Measurements from ENCODE around the gene BIRC7.

The BIRC7 gene, protein sequence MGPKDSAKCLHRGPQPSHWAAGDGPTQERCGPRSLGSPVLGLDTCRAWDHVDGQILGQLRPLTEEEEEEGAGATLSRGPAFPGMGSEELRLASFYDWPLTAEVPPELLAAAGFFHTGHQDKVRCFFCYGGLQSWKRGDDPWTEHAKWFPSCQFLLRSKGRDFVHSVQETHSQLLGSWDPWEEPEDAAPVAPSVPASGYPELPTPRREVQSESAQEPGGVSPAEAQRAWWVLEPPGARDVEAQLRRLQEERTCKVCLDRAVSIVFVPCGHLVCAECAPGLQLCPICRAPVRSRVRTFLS

DNA sequence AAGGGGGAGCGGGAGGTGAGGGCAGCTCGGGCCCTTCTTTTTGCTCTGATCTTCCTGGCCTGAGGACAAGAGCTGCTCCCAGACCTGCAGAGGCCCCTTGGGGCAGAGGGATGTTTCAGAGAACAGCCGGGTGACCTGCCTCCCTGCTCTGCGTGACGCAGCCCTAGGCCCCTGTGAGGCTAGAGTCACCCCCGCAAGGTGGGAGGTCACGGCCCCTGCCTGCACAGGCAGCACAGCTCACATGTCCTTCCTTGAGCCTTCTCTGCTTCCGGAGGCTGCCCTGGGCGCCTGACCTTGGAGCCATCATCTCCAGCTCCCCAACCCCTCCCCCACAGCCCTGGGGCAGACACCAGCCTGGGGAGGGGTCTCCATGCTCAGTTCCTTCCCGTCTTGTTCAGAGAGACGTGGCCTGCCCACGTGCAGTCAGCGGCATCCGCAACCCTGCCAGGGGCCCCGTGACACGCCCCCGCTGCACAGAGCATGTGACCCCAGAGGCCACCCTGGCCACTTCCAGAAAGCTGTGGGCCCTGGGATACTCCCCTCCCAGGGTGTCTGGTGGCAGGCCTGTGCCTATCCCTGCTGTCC lies at the start of gene BIRC7:
Gene BIRC7, plus strand, starts transcription at position 507 of the 585 bp plus-strand sequence. CDS start 192 bp downstream, outside the sequence.
- DNase-seq (ENCODE audit: low read depth), result no peak

DNA sequence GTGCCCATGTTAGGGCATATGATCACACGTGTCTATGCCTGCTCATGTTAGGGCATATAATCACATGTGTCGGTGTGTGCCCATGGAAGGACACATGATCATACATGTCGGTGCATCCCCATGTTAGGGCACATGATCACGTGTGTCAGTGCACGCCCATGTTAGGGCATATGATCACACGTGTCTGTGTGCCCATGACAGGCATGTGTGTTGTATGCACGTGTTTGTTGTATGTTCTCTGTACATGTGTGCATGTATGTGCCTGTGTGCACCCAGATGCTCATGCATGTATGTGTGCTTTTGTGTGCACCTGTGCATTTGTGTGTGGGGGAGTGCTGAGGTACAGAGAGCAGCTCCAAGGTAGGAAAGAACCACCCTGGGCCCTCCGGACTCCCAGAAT lies 49.6 kb upstream of the BIRC7 start:
- no peak for DNase-seq (ENCODE audit: low read depth)

DNA sequence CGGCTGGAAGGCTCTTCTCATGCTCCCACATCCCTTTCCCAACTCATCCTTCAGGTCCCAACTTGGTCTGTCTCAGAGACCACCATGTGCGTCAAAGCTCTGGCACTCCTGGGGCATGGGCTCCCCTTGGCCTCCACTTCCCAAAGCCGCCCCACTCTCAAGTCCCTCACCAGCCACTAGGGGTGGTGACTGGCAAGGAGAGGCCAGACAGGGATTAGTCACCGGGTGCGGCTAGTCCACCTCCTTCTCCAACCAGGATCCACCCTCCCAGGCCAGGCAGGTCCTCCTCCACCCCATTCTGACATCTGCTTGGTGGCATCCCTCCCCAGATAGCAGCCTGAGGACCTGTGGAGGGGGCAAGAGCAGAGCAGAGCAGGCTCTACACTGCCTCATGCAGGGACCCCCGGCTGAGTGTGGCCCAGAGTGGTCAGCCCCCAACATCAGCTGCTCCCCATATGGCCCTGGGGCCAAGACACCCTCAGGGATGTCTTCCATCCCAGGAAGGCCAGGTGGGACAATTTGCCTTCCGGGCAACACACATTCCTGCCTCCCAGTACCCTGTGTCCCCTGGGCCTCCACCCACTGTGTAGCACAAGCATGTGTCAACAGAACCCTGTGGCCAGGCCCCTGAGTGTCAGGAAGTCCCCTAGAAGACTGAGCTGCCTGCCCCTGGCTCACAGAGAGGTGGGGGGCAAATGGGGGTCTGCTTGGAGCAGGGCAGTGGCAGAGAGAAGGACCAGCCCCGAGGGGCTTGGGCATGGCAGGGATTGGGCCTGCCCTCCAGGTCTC lies 49.0 kb upstream of the BIRC7 start:
- DNase-seq (ENCODE audit: low read depth), result peak; percentile 20

DNA sequence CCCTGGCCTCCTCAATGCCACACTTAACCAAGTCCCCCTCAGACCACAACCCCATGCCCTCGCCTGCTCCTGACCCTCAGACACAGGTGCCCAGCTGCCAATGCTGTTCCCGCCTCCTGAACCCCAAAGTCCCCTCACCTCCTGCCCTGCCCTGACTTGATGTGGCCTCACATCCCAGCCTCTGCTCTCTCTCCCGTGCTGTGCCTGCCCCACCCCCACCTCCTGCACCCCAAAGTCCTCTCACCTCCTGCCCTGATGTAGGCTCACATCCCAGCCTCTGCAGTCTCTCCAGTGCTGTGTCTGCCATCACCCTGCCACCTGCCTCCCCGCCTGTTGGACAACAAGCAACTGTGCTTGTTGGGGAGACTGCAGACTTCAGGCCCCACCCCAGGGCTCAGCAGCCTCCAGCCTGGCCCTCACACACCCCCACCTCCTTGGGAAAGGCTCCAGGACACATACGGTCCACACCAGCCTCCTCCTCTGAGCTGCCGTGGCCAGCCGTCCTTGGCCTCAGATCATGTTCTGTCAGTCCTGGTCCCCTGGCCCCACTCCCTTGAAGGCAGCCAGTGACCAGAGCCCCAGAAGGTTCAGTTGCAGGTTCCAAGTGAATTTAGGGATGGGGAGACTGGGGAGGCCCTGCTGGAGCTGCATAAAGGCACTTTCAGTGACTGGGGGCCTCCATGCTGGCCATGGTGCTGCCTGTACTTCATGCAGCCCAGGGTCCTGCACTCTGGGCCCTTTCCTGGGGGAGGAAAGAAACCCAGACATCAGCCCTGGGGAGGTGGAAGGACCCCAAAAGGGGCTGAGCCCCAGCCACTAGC lies 48.2 kb upstream of the BIRC7 start:
- DNase-seq (ENCODE audit: low read depth), result no peak

DNA sequence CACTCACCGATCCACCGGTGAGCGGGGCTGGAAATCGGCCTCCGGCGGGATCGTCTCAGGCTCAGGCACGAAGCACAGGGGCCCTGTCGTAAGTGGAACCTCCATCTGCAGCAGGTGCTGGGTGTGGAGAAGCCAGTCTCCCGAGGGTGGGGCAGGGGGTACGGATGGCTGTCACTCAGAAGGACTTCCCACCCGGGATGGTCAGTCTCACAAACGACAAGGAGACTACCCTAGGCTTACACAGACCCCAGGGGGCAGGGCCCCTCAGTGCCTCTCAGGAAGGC lies 47.6 kb upstream of the BIRC7 start:
- DNase-seq (ENCODE audit: low read depth), result no peak

DNA sequence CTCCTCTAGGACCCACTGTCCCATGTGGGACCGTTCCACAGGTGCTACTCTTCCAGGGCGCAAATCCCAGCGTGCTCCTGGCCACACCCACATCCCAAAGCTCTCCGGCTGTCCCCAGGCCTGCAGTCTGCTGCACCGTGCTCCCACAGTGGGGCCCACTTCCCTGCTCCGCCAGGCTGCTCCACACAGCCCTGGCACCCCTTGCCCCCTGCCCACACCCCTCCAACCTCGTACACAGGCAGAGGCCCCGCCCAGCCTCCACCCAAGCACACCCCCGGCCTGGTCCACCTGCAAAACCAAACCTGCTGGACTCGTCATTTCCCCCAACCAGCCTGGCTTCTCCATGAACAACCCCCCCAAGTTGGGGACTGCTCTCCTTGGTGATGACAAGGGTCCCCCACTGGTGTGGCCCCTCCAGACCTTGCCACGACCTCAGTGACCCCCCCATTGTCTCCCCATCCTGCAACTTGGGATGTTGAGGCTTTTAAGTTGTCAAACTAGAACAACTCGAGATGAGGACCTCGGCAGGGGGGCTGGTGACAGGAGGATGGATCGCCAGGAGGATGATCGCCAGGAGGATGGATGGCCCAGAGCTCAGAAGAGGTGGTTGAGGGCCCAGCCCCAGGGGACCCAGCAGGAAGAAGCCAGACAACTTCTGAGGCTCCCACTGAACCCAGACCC lies 46.9 kb upstream of the BIRC7 start:
- no peak for DNase-seq (ENCODE audit: low read depth)

DNA sequence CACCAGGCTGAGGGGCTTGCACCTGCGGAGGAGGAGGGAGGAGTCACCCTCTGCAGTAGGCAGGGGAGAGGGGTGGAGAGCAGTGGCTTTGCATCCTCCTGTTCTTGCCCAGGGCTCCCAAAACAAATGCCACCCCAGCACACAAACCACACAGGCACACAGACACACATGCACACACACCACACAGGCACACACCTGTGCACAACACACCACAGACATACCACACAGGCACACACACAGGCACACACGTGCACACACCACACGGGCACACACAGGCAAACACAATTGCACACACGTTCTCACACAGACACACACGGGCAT lies 46.4 kb upstream of the BIRC7 start:
- DNase-seq (ENCODE audit: low read depth), result no peak

DNA sequence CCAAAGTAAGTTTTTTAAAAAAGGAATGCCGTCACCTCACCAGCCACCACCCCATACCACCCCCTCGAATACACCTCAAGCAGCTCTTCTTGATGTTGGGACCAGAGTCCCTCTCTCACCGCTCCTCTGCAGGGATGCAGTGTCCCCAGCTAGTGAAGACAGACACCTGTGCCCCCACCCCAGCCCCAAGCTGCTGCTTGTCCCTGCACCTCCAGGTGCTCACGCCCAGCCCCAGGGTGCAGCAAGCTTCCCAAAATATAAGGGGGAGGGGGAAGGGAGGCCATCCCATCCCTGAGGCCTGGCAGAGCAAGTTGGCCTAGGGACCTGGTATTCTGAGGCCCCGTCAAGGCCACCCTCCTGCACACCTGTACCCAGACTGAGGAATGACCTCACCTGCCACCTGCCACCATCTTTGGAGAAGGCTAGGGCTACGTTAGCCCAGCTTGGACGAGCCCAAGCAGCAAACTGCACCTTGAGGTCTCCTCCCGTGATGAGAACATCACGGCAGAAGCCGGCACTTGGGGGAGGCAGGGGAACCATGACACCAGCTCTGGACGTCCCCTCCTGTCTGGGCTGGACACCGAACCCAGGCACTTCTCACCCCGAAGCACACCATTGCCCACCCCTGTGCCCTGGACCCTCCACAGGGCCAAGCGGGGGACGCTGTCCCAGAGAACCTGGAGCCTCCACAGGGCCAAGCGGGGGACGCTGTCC lies 45.7 kb upstream of the BIRC7 start:
- DNase-seq (ENCODE audit: low read depth), result no peak

DNA sequence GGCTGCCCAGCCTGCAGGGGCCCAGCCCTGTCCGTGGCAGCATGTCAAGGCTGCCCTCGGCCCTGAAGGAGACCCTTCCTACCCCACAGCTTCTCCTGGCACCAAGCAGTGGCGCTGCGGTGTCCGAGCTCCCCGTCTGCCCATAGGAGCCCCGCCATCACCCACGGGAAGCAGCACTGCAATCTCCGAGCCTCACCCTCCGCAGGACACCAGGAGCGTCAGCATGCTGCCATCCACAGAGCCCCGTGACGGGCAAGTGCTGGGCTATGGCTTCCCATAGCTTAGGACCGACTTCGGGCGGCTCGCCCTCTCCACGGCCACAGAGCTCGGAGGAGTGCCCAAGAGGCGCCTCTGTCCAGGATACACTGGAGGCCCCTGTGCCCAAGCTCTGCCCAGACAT lies 44.9 kb upstream of the BIRC7 start:
- DNase-seq (ENCODE audit: low read depth), result no peak

DNA sequence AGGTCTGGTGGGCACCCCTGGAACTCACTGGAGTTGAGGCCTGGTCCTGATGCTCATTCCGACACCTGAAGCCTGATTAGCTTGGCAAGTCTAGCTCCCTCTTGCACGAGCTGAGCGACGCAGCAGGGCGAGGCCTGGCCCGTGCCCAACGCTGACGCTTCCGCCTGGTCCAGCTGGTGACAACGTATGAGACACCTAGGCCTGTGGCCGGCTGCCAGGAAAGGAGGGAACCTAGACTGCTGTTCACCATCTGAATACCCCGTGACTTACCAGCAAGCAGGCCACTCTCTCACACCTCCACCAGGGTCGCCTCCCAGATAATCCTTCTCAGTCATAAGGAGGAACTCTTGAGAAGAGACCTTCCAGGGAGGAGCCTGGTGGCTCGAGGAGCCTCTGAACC lies 44.3 kb upstream of the BIRC7 start:
- DNase-seq (ENCODE audit: low read depth), result no peak

DNA sequence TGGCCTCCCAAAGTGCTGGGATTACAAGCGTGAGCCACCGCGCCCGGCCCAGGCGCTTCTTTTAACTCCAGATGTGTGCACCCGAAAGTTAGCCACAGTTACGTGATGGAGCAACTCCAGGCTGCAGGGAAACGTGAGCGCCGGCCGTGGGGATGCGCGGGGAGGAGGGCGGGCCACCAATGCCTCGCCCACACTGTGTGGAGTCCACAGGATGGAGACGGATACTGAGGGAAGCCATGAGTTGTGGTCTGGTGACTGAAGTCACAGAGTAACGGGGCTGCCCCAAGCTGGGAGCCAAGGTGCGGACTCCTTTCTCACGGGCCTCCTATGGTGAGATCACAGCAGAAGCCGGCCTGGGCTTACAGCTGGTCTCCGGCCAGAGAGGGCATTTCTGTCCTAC lies 43.0 kb upstream of the BIRC7 start:
- DNase-seq (ENCODE audit: low read depth), result no peak

DNA sequence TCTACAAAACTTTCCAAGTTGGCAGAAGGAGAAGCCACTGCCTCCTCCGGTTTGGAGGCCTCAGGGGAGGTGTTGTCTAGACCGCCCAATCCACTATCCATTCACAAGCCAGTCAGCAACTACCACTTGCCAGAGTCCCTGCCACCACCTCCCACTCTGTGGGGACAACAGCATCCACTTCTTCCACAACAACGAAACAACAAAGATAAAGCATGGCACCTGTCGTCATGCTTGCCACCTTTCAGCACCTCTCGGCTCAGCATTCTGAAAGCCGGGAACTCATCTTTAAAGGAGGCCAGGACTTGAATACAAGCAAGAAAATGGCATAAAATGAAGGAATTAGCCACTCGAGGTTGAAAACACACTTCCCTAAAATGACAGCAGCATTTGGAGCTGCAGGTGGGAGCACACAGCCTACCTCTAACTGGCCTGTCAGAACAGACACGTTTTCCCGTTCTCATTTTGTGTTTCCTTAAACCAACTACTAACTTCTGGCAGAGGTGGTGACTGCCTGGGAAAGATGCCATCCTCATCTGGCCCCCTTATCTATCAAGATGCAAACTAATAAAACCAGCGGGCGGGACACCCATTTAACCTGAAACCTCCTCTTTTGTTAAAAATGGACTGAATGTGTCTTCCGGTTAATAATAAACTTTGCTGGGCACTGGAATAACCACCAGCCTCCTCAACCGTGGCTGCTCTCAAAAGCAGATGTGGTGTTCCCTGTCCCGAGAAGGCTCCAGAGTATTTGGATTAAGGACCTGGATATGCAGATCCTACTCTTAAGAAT lies 41.5 kb upstream of the BIRC7 start:
- DNase-seq (ENCODE audit: low read depth), result no peak

DNA sequence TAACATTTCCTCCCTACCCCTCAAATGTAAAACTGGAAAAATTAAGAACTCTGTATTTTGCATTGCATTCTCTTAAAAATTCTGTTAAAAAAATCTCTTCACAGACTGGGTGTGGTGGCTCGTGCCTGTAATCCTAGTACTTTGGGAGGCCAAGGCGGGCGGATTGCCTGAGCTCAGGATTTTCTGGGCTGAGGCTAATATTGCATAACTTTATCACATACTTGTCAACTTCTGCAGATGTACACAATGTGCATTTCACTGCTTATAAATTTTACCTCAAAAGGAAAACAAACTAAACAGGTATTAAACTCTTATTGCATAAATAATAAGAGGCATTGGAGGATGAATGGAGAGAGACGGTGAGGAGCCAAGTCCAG lies 40.9 kb upstream of the BIRC7 start:
- no peak for DNase-seq (ENCODE audit: low read depth)

DNA sequence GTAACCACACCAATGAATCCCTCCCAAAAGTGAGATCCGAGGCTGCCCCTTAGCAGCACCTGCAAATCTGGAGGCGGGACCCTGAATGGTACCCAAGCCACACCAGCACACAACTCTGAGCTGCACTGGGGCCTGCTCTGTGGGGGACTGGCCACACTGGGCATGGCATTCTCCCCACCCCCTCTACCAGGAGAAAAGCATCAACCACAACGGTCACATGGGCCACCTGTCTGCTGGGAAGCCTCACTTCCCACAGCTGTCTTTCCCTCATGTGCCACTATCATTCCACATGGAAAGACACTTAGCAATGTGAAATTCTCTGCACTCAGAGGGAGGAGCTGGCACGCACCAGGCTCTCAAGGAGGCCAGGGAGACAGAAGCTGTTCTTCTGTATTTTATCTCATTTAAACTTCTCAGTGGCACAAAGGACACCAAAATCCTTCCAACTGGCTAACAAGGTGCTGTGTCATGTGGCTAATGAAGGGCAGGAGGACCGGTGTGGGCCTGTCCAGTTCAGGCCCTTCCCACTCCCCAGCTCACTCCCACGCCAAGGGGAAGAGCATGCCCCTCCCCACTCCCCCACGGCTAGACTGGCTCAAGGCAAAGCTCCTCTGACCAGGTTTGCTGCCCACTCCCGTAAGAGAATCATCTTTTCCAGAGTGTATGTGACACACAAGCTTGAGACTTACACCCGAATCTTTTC lies 38.8 kb upstream of the BIRC7 start:
- no peak for DNase-seq (ENCODE audit: low read depth)

DNA sequence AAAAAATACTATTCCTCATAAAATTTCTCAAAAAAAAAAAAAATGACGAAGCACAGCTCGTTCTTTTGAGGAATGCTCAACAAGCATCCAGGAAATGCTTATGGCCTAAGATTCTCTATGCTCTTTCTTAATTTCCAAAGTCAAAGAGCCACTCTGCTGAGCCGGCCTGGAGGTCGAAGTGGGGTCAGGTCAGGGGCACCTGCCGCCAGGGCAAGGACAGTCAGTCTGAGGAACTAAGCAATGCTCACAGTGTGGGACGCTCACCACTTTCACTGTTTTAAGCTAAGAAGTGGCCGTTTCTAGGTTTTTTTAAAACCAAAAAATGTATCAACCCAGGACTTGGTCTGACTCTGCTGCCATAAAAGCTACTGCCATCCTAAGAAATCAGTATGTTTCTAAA lies 37.1 kb upstream of the BIRC7 start:
- DNase-seq (ENCODE audit: low read depth), result no peak

DNA sequence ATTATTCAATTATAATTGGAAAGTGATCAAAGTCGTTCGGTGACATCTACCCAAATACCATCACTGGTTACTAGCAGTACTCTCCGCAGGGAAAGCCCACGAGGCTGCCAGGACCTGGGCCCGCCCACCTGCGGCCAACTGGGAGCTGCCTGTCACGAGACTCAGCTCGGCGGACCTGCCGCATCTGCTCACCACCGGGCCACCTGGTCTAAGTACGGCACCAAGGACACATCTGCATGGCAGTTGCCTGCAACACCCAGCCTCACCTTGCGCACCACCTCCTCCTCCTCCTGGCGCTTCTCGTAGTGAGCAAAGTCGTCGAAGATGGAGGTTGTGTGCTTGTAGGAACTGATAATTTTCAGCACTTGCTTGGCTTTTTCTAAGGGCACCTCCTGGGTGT lies 33.7 kb upstream of the BIRC7 start:
- DNase-seq (ENCODE audit: low read depth), result no peak

DNA sequence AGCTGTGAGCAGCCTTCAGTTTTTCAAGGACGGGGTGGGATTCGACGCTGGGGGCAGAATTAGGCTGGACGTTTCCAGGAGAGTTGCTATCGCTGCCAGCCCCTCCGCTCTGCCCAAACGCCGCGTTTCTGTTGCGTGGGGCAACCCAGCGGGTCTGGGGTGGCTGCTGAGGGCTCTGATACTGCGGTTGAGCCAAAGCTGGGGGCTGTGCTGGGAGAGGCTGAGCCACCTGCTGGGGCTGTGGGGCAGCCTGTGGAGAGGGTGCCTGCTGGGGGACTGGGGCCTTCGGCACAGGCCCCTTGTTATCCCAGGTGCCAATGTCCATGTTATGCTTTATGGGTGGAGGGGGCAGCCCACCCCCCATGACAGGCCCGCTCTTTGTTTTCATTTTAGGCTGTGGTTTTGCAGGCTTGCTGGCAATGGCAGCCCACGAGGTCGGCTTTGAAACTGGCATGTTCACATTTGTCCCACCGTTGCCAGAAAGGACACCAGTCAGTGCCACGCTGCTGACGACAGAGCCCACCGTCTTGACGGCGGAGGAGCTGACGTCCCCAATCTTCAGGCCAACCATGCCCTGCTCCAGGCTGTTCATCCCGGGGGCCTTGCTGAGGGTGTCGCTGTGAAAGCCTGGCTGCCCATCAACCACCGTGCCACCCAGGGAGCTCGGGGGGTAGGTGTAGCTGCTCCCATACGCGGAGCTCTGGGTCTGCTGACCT lies 32.7 kb upstream of the BIRC7 start:
- no peak for DNase-seq (ENCODE audit: low read depth)

DNA sequence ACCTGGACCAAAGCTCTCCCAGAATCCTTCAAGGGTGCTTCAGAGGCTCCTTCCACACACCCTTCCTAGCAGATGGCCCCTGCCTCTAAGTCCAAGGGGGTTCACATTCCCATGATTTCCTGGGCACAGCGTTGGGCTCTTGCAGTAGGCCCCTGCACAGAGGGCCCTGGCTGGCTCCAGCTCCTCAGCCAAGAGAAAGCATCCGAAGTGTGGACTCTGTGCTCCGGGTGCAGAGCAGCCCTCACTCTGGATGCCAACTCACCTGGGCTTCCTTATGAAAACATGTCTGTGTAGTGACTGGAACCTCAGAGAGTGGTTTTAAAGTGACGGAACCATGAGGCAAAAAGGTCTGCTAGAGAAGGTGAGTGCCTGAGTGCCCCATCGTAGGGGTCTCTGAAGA lies 31.3 kb upstream of the BIRC7 start:
- DNase-seq (ENCODE audit: low read depth), result no peak

DNA sequence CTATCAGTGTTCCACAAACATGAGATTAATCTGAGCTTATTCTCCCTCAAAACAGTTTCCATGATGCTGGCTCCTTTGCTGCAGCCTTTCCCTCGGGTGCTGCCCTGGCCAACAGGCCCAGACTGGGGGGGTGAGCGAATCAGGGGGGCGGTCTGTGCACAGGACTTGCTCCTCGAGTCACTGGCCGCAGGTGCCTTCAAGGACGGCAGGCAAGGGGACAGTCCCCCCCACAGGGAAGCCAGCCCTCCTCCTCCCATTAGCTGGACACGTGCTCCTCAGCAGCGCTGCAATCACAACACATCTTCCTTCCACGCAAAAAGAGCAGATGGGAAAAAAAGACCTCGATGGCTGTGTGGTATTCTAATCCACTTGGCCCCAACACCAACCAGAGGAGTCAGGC lies 29.8 kb upstream of the BIRC7 start:
- DNase-seq (ENCODE audit: low read depth), result no peak

DNA sequence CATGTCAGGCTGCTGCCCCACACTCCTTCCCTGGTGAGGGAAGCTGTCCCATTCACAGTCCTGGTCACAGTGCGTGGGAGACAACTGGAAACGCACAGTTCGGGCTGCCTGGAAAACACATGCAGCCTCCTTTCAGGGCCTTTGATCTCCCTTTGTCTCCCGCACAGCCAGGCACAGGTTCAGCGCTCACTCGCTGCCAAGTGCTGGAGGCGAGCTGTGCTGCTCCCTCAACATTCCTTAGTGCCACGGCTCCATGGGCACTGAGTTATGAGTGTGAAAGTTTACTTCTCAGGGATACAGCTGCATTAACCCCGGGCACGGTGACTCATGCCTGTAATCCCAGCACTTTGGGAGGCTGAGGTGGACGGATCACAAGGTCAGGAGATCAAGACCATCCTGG lies 28.8 kb upstream of the BIRC7 start:
- DNase-seq (ENCODE audit: low read depth), result peak; percentile 55
